ENCODE measurements around the gene SUGCT.

Gene SUGCT

DNA sequence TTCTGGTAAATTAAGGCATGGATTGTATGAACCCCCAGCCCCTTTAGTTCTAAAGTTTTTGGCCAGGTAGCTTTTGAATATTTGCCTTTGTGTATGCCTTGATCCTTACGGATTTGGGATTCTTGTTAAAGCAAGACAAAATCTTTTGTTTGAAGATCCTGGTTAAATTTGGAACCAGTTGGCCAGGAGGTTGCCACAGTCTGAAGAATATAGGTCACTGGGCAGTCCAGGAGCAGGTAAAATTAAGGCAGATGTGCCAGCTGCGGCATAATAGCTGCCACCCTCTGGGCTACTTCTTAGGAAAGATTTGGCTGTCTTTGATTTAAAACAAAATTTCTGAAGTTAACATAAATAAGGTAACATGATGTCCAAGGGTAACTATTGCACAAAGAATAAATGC is 192.3 kb downstream of the SUGCT start:
- no peak for DNase-seq (ENCODE audit: low read depth in 2 of 2)

DNA sequence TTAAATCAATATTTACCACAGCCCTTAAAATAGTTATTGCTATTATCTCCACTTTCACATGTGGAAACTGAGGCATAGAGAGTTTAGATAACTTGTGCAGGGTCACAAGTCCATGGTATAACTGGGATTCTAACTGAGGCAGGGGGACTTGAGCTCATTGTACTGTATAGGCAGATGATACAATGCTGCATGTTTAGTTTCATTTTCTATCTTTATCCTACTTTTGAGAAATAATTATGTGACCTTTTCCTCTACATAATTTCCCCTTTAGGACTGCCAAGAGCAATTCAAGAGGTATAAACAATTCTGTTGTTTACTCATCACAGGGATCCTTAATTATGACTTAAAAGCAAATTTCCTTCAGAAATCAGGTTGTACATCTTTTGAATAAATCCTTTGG is 193.1 kb downstream of the SUGCT start:
- DNase-seq (ENCODE audit: low read depth in 2 of 2): no peak

- no peak for DNase-seq (ENCODE audit: low read depth in 2 of 2)
Observed at GRCh38 chr7:40329601-40330153, 194.9 kb downstream of the SUGCT start.

DNA sequence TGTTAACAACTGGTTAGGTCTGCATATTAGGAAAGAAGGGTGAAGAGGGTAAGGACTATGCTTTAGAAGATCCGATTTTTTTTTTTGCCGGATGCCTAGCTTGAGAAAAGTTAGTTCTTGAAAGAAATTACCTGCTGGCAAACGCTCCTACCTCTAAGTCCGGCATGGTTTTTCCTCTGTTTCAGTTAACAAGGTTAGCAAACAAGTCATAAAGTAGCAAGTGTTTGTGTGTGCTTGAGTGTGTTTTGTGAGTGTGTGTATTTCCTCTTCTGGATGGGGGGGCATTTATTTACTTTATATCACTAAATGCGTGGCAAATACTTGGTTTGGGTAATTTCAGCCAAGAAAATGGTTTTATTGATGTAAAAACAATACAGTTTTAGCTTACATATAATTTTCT is 195.6 kb downstream of the SUGCT start:
- DNase-seq (ENCODE audit: low read depth in 2 of 2): no peak

DNA sequence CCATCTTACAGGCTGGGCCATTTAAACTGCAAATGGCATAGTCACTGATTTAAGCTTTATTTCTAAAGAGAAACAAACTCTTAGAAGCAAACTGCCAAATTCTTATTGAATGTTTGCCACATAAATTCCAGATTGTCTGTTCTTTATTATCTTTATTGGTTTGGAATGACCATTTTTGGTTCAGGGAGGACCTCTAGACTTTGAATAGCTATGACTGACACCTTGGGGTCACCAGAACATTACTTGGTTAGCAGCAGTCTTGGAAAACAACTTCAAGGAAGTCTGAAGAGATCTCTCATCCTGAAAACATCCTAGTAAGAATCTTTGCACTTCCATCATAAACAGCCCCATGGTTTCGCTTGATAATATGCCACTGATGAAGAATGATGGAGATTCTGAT is 197.1 kb downstream of the SUGCT start:
- DNase-seq (ENCODE audit: low read depth in 2 of 2): no peak

GRCh38 chr7:40332516-40332915 is 197.7 kb downstream of the SUGCT start:
- no peak for DNase-seq (ENCODE audit: low read depth in 2 of 2)

GRCh38 chr7:40341836-40342235 is 207.0 kb downstream of the SUGCT start:
- no peak for DNase-seq (ENCODE audit: low read depth in 2 of 2)

GRCh38 chr7:40346554-40346953 is 211.7 kb downstream of the SUGCT start:
- DNase-seq (ENCODE audit: low read depth in 2 of 2): no peak

GRCh38 chr7:40348126-40348728 is 213.4 kb downstream of the SUGCT start:
- DNase-seq (ENCODE audit: low read depth in 2 of 2): no peak

- DNase-seq (ENCODE audit: low read depth in 2 of 2): no peak
Observed at GRCh38 chr7:40350100-40350499, 215.3 kb downstream of the SUGCT start.

- no peak for DNase-seq (ENCODE audit: low read depth in 2 of 2)
Observed at GRCh38 chr7:40354711-40355110, 219.9 kb downstream of the SUGCT start.

GRCh38 chr7:40356312-40356711 is 221.5 kb downstream of the SUGCT start:
- DNase-seq (ENCODE audit: low read depth in 2 of 2): no peak

- DNase-seq (ENCODE audit: low read depth in 2 of 2): no peak
Observed at GRCh38 chr7:40356871-40357709, 222.3 kb downstream of the SUGCT start.

- no peak for DNase-seq (ENCODE audit: low read depth in 2 of 2)
Observed at GRCh38 chr7:40369641-40370277, 235.0 kb downstream of the SUGCT start.

DNA sequence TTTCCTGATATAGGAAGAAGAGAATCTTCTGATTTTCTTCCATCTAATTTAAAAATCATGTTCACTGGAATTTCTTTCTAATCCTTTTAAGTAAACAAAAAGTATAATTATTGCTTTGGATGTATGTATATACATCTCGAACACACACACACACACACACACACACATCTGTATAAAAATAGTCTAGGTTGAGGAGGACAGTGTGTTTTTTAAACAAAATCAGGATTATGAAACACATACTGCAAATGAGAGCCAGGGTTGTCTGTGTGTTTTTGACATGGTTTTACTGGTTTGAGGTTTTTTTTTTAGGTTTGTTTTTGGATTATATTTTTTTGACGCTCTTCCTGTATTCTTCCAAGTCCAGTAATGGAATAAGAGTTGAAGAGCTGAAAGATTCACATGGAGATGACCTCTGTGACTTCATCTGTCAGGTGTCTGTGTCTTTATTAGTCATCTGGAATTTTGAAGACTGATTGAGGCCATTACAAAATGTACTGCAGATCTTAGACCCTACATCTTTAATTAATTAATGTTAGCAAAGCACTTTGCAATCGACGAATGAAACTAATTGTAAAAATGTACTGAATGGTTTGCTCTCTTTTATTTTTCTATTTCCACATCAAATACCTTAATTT is 237.1 kb downstream of the SUGCT start:
- DNase-seq (ENCODE audit: low read depth in 2 of 2): no peak

- DNase-seq (ENCODE audit: low read depth in 2 of 2): no peak
Observed at GRCh38 chr7:40374575-40374974, 239.8 kb downstream of the SUGCT start.

DNA sequence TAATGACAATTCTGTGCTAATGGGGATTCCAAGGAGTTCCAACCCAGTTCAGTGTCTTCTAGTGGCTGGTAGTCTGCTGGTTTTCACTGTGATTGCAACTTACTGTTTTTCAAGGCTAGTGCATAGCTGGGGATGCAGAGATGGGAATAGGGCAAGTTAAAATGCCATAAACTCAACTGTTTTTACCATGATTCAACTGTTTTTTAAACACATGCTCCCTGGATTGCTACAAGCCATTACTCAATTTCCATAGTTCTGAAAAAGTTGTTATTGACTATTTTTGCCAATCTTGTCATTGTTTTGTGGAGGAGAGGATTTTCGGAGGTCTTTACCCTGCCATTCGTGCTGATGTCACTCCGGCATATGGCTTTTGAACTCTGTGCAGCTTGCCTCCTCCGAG is 245.3 kb downstream of the SUGCT start:
- no peak for DNase-seq (ENCODE audit: low read depth in 2 of 2)

DNA sequence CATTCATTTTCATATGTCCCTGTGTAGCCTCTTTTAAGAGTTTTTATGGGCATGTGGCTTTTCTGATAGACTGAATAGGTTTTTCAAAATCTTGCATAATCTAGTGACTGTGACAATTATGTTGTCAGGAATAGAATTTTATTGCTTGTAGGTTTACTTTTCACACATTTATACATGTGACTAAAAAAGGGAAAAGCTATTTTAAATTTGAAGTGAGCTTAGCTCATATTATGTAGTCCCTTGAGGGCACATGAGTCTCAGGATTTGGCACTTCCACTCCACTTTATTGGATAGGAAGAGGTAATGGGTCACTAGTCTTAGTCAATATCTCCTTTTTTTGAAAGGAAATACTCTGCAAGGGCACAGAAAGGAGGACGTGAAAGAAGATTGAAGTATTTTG is 247.3 kb downstream of the SUGCT start:
- DNase-seq (ENCODE audit: low read depth in 2 of 2): no peak

- DNase-seq (ENCODE audit: low read depth in 2 of 2): no peak
Observed at GRCh38 chr7:40393660-40394059, 258.9 kb downstream of the SUGCT start.

DNA sequence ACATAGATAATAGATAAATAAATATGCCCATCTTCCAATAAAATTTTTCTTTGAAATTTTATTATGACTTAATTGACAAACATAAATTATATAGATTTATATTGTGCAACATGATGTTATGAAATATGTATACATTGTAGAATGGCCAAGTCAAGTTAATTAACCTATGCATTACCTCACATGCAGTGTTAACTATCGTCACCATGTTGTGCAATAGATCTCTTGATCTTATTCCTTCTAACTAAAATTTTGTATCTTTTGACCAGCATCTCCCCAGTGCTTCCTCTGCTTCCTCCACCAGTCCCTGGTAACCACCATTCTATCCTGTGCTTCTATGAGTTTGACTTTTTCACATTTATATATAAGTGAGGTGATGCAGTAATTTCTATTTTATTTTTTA is 259.6 kb downstream of the SUGCT start:
- DNase-seq (ENCODE audit: low read depth in 2 of 2): no peak

GRCh38 chr7:40400525-40400924 is 265.7 kb downstream of the SUGCT start:
- DNase-seq (ENCODE audit: low read depth in 2 of 2): no peak

GRCh38 chr7:40401406-40401805 is 266.6 kb downstream of the SUGCT start:
- DNase-seq (ENCODE audit: low read depth in 2 of 2): no peak
